ENCODE data around the gene UGT1A8. TPM values are rescaled to one million over a fixed set of nuclear protein-coding genes. Genes with fewer than 3 reads are reported as not detected.

Gene UGT1A8
- total RNA-seq, 2 experiments from 2014 or later: not detected

DNA sequence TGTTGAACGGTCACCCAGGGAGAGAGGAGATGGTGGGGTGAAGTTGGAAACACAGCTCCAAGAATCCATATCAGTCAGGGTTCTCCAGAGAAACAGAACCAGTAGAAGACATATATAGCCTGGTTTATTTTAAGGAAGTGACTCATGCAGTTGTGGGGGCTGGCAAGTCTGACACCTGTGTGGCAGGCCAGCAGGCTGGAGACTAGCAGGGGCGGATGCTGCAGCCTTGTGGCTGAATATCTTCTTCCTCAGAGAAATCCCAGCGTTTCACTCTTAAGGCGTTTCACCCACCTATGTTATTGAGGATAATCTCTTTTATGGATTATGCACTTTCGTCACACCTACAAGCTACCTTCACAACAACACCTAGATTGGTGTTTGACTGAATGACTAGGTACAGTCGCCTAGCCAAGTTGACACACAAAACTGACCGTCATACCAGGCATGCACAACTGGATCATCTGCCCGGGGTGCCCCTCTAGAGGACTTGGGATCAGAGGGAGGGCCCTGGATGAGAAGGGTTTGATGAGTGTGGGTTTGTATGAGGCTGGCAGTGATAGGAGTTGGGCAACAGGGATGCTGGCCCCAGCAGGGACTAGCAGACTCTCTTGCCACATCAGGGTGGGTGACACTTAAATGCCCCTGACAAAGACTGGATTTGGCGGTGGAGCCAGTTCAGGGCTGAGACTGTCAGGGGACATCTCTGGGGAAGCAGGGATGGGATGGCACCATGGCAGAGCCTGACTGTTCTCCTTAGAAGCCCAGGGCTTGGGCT is 184.1 kb downstream of the UGT1A8 start:
- peak; percentile 57 for DNase-seq (ENCODE audit: low spot score)
- ChIA-PET CTCF (ENCODE audit: unreplicated experiment) (no interaction called here), POLR2A (interaction anchor here (1.3 kb wide), 1 partner anchor 10 kb away, joined by 3 read pairs; no protein-coding TSS in a partner anchor)
- no peak overlapping the region for H3K4me3 ChIP-seq (ENCODE audit: low read depth, low read length, poor library complexity, severe bottlenecking)
- H2AFZ ChIP-seq (ENCODE audit: low read length): no peak overlapping the region
- H3K27ac ChIP-seq (ENCODE audit: low read depth, low read length, poor library complexity, severe bottlenecking): no peak overlapping the region
- no peaks in the 10 kb centered on the region for H4K20me1 ChIP-seq (ENCODE audit: insufficient read depth, low read length)
- H3K4me2 ChIP-seq (ENCODE audit: low read length): no peak overlapping the region; the same call in 1 of the 2 replicates
- no peaks in the 10 kb centered on the region for H3K9me3 ChIP-seq (ENCODE audit: low read length)
- H3K79me2 ChIP-seq (ENCODE audit: insufficient read depth, low read depth, low read length): no peaks in the 10 kb centered on the region
- TF ChIP-seq, protein P1, sequence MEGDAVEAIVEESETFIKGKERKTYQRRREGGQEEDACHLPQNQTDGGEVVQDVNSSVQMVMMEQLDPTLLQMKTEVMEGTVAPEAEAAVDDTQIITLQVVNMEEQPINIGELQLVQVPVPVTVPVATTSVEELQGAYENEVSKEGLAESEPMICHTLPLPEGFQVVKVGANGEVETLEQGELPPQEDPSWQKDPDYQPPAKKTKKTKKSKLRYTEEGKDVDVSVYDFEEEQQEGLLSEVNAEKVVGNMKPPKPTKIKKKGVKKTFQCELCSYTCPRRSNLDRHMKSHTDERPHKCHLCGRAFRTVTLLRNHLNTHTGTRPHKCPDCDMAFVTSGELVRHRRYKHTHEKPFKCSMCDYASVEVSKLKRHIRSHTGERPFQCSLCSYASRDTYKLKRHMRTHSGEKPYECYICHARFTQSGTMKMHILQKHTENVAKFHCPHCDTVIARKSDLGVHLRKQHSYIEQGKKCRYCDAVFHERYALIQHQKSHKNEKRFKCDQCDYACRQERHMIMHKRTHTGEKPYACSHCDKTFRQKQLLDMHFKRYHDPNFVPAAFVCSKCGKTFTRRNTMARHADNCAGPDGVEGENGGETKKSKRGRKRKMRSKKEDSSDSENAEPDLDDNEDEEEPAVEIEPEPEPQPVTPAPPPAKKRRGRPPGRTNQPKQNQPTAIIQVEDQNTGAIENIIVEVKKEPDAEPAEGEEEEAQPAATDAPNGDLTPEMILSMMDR (conservative IDR thresholded peaks at IDR 0.05; ENCODE audit: low read length): peak; percentile 39
- TF ChIP-seq EZH2phosphoT487 (IDR thresholded peaks at IDR 0.05; ENCODE audit: borderline replicate concordance, low read depth, low read length): no peak
- no TSS peak for BruUV-seq (replicated peaks)
- no peaks in the 10 kb centered on the region for H3K36me3 ChIP-seq (ENCODE audit: insufficient read depth, low read length)
- intact Hi-C loops (cut with micrococcal nuclease; ENCODE audit: unreplicated experiment): no loop called here
- H3K9me2 ChIP-seq (ENCODE audit: insufficient read depth, low read length): no peaks in the 10 kb centered on the region
- H3K4me1 ChIP-seq (ENCODE audit: insufficient read depth, low read length, poor library complexity, severe bottlenecking): peaks cover 11% of the 10 kb centered on the region

DNA sequence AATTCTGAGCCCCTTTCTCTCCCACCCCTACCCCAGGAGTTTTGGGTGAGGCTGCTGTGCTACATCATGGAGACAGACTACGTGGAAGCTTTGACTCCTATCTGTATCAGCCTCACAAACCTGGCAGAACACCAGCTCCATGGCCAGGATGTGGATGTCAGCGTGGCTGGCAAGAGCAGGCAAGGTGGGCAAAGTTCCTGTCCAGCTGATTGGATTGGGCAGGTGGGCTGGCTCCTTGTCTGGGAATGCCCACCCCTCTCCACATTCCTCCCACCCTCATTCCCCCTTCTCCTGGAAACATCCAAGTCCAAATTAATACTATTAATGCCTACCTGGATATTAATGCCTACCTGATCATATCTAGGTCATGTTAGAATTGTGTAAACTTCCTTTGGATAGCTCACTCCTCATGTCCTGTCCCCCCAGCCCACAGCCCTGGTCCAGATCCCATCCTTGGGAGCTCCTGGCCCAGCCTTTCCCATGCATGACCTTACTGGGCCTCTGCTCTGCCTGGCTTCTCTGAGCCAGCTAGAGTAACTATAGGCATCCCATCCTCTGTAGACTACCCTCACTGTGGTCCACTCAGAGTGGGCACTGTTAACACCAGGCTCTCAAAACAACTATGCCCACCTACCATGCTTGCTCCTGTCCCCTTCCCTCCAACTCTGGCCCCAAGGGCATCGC is 184.8 kb downstream of the UGT1A8 start:
- no TSS peak for BruUV-seq (replicated peaks)
- Histone ChIP-seq H3K4me3 (ENCODE audit: low read depth, low read length, poor library complexity, severe bottlenecking) (no peak overlapping the region), H3K4me2 (ENCODE audit: low read length) (no peak overlapping the region), H4K20me1 (ENCODE audit: insufficient read depth, low read length) (no peaks in the 10 kb centered on the region), H3K9me3 (ENCODE audit: low read length) (no peaks in the 10 kb centered on the region), H3K9me2 (ENCODE audit: insufficient read depth, low read length) (no peaks in the 10 kb centered on the region), H3K27ac (ENCODE audit: low read depth, low read length, poor library complexity, severe bottlenecking) (no peak overlapping the region), H3K36me3 (ENCODE audit: insufficient read depth, low read length) (no peaks in the 10 kb centered on the region), H3K79me2 (ENCODE audit: insufficient read depth, low read depth, low read length) (no peaks in the 10 kb centered on the region), H2AFZ (ENCODE audit: low read length) (no peak overlapping the region), H3K4me1 (ENCODE audit: insufficient read depth, low read length, poor library complexity, severe bottlenecking) (peaks cover 11% of the 10 kb centered on the region)
- intact Hi-C loops (cut with micrococcal nuclease; ENCODE audit: unreplicated experiment): no loop called here
- DNase-seq (ENCODE audit: low spot score): no peak
- CTCF ChIA-PET (ENCODE audit: unreplicated experiment): no interaction called here
- TF ChIP-seq, protein P1 (conservative IDR thresholded peaks at IDR 0.05; ENCODE audit: low read length): no peak
- no peak for TF ChIP-seq EZH2phosphoT487 (IDR thresholded peaks at IDR 0.05; ENCODE audit: borderline replicate concordance, low read depth, low read length)
- POLR2A ChIA-PET: interaction anchor here (1.3 kb wide), 1 partner anchor 11 kb away, joined by 3 read pairs; no protein-coding TSS in a partner anchor

All from OCI-LY7 (cell line).